K562 (cell line): ENCODE measurements around the gene CISD2. TPM values are rescaled to one million over a fixed set of nuclear protein-coding genes. Genes with fewer than 3 reads are reported as not detected.

ENCODE experiments used
- ATAC-seq: fragments of 200-7000 bp; cut with Tn5 transposase; 3 replicates; pipeline ENCODE4 v1.9.1; 2020; ENCODE audit warnings: moderate library complexity
- BruUV-seq: library from RNA; stranded (reverse); fragments of 400-500 nt; replicated peaks from 2 replicates; lab custom pipeline; 2021; lab: Mats Ljungman, UMichigan
- CTCF ChIA-PET: fragments of 300-600 bp; formaldehyde crosslinking; extraction: SDS; loops from one replicate; lab custom pipeline; 2021; ENCODE audit warnings: low intra/inter-chr PET ratio; lab: Yijun Ruan, JAX
- POLR2A ChIA-PET: fragments of 300-600, 350-650 bp; sonication (Branson Sonifier 250); formaldehyde crosslinking; extraction: SDS; loops from one replicate; lab custom pipeline; 2021; ENCODE audit warnings: antibody characterized with exemption, inconsistent platforms; lab: Yijun Ruan, JAX
- DNase-seq, 4 experiments: peaks; one replicate each; pipeline versions ENCODE4 v3.0.0 to v3.0.0-alpha.2; 2011 to 2018; ENCODE audit warnings: low spot score in 3 of 4, mixed read lengths in 3 of 4; ENCODE audit errors: extremely low read depth in 1 of 4
- FAIRE-seq: peaks from 2 replicates; lab custom pipeline; 2011; peaks lifted over from hg19 to GRCh38; lab: Jason Lieb, UNC
- H2AFZ ChIP-seq: 2 replicates; pipeline ENCODE4 v1.6.0; 2011; ENCODE audit warnings: low read depth, low read length, control low read depth, inconsistent platforms
- H3K27ac ChIP-seq: fragments of 200-600 bp; 3 replicates; pipeline ENCODE4 v1.8.0; 2011; ENCODE audit warnings: low read depth, mild to moderate bottlenecking, control low read depth, inconsistent platforms, low read length, moderate library complexity, mixed read lengths; ENCODE audit errors: extremely low read depth
- H3K27me3 ChIP-seq, 2 experiments: fragments of 300-600 bp in 1 of 2; 2 replicates in 1 of 2; 3 replicates in 1 of 2; pipeline versions ENCODE4 v1.6.0 to v1.8.0; 2011; ENCODE audit warnings: inconsistent platforms in 2 of 2, low read length in 2 of 2, mild to moderate bottlenecking in 1 of 2, mixed read lengths in 1 of 2, moderate library complexity in 1 of 2; ENCODE audit not compliant: control insufficient read depth in 2 of 2, insufficient read depth in 2 of 2
- H3K36me3 ChIP-seq: fragments of 300-600 bp; 3 replicates; pipeline ENCODE4 v1.8.0; 2011; ENCODE audit warnings: mild to moderate bottlenecking, low read length, inconsistent platforms; ENCODE audit not compliant: control insufficient read depth, insufficient read depth
- H3K4me1 ChIP-seq, 2 experiments: fragments of 200-600 bp in 1 of 2; replicated peaks in 1 of 2; 2 replicates in 1 of 2; 3 replicates in 1 of 2; pipeline versions ENCODE4 v1.5.1 to v1.8.0; 2011; ENCODE audit warnings: inconsistent platforms in 2 of 2, low read length in 2 of 2, mild to moderate bottlenecking in 1 of 2, mixed read lengths in 1 of 2, moderate library complexity in 1 of 2; ENCODE audit not compliant: control insufficient read depth in 2 of 2, insufficient read depth in 2 of 2
- H3K4me2 ChIP-seq: 2 replicates; pipeline ENCODE4 v1.6.1; 2011; ENCODE audit warnings: low read length, control low read depth, inconsistent platforms, mixed read lengths; ENCODE audit not compliant: insufficient read depth
- H3K4me3 ChIP-seq: fragments of 200-600 bp; sonication (generic), shearing (Covaris generic); 2 replicates; pipeline ENCODE4 v1.5.1; 2016; ENCODE audit warnings: control low read depth, inconsistent platforms
- H3K79me2 ChIP-seq: fragments of 200-600 bp; 3 replicates; pipeline ENCODE4 v1.8.0; 2011; ENCODE audit warnings: low read length, inconsistent platforms; ENCODE audit not compliant: control insufficient read depth, insufficient read depth
- H3K9ac ChIP-seq, 2 experiments: 2 replicates each; pipeline versions ENCODE4 v1.6.0 to v1.6.1; 2011; ENCODE audit warnings: low read depth in 2 of 2, low read length in 2 of 2, control low read depth in 1 of 2, inconsistent platforms in 1 of 2, mild to moderate bottlenecking in 1 of 2, mixed read lengths in 1 of 2; ENCODE audit not compliant: insufficient read depth in 1 of 2
- H3K9me1 ChIP-seq: one replicate; pipeline ENCODE4 v1.6.0; 2011; ENCODE audit warnings: inconsistent platforms, mild to moderate bottlenecking, low read length, moderate library complexity; ENCODE audit not compliant: control insufficient read depth, insufficient read depth
- H3K9me3 ChIP-seq: replicated peaks from 2 replicates; pipeline ENCODE4 v1.5.1; 2011; ENCODE audit warnings: low read depth, low read length, inconsistent platforms; ENCODE audit not compliant: control insufficient read depth, insufficient read depth
- H4K20me1 ChIP-seq: replicated peaks from 2 replicates; pipeline ENCODE4 v1.6.1; 2011; ENCODE audit warnings: low read length, inconsistent platforms, mixed read lengths; ENCODE audit not compliant: control insufficient read depth, insufficient read depth
- ATF2 ChIP-seq: sonication (generic); formaldehyde crosslinking; IDR thresholded peaks from 2 replicates; pipeline ENCODE4 v1.8.1; 2022; ENCODE audit warnings: missing genetic modification reagents
- GATA2 ChIP-seq: sonication (generic); formaldehyde crosslinking; IDR thresholded peaks from 2 replicates; pipeline ENCODE4 v1.4.0; 2020; ENCODE audit warnings: mild to moderate bottlenecking, missing genetic modification reagents
- MNT ChIP-seq, 2 experiments: fragments of 450-650 bp; conservative IDR thresholded peaks; 2 replicates each; pipeline ENCODE4 v1.6.1; 2017; ENCODE audit warnings: mild to moderate bottlenecking in 2 of 2, moderate library complexity in 2 of 2
- SIX5 ChIP-seq, 2 experiments: IDR thresholded peaks; 2 replicates each; pipeline ENCODE4 v1.6.1; 2011; ENCODE audit warnings: low read length in 2 of 2, borderline replicate concordance in 1 of 2, low read depth in 1 of 2, mild to moderate bottlenecking in 1 of 2, moderate library complexity in 1 of 2; ENCODE audit not compliant: insufficient read depth in 1 of 2
- SMARCA4 ChIP-seq: fragments of 450-650 bp; IDR thresholded peaks from 2 replicates; pipeline ENCODE4 v1.6.1; 2016
- WGBS: fragments of 100-300 bp; shearing (Covaris generic); methylation state at CpG from one replicate; pipeline ENCODE4 v1.1.6; 2016; ENCODE audit warnings: low coverage, mixed read lengths; ENCODE audit not compliant: insufficient coverage; ENCODE audit errors: missing lambda C conversion rate; 5-methylcytosine and 5-hydroxymethylcytosine counted together
- in situ Hi-C: fragments of 300-500 bp; cut with MboI; formaldehyde crosslinking; loops from 4 replicates; pipeline ENCODE4 v1.15.0; 2018; ENCODE audit warnings: inconsistent platforms, mixed read lengths
- intact Hi-C: fragments of 100-400 bp; cut with micrococcal nuclease; formaldehyde crosslinking; loops from 2 replicates; pipeline ENCODE4 v1.14.2; 2022
- polyA plus RNA-seq, 8 experiments: library from polyadenylated mRNA; depleted of rRNA in 4 of 8; stranded (reverse) in 5 of 8; unstranded in 3 of 8; fragments of >200 nt; fragmentation: Nextera tagmentation in 2 of 8; fragmentation: Illumina TruSeq in 1 of 8; extraction: Ambion mirVana in 2 of 8; extraction: Trizol in 1 of 8; gene quantifications; 2 replicates each; pipeline versions ENCODE4 v1.2.1 to v1.2.3, GENCODE V29; 2011 to 2014; ENCODE audit warnings: inconsistent platforms in 1 of 8, missing spikeins in 1 of 8
- total RNA-seq, 7 experiments: library from RNA; depleted of rRNA in 6 of 7; stranded (reverse); fragments of >200 nt in 6 of 7; fragmentation: Illumina TruSeq in 2 of 7; extraction: Trizol in 2 of 7; gene quantifications; 2 replicates each; pipeline versions ENCODE4 v1.2.1 to v1.2.3, GENCODE V29; 2011 to 2021; ENCODE audit warnings: low replicate concordance in 1 of 7

CISD2 gene
- total and polyA plus RNA-seq, 9 of the 15 experiments (the other 6 are each of a cell fraction or from before 2014, with no cell fraction given), result 37.8 to 91.4 (median 59.8) TPM

- TF ChIP-seq SIX5 (IDR thresholded peaks at IDR 0.05; ENCODE audit: borderline replicate concordance in 1 of 2, insufficient read depth in 1 of 2, low read depth in 1 of 2, low read length in 2 of 2) (no peak), ATF2 (no peak), SMARCA4 (no peak)
Measured at GRCh38 chr4:102823464-102823863, 45.3 kb upstream of the CISD2 start (continued).

GRCh38 chr4:102823897-102824296, 44.9 kb upstream of the CISD2 start:
- FAIRE-seq, result no peak
- DNase-seq, result no peak
- intact Hi-C loops, result no loop called here
- Histone ChIP-seq H4K20me1 (peaks cover 54% of the 10 kb centered on the region), H3K36me3 (peaks cover 73% of the 10 kb centered on the region), H3K4me3 (peak overlapping the region; percentile 97), H3K9me3 (no peaks in the 10 kb centered on the region), H3K27me3 (no peaks in the 10 kb centered on the region), H3K9ac (peak overlapping the region in 1 of 2 experiments; percentile 99; a peak in 2 of 4 replicates), H3K79me2 (peaks cover 90% of the 10 kb centered on the region), H2AFZ (no peak overlapping the region), H3K9me1 (peaks cover under 1% of the 10 kb centered on the region), H3K27ac (peak overlapping the region; percentile 59), H3K4me1 (peaks cover 5 to 28% of the 10 kb centered on the region in 2 experiments; a peak in 4 of 5 replicates), H3K4me2 (peak overlapping the region; percentile 95)
- ChIA-PET POLR2A (interaction anchor here (0.7 to 4.3 kb wide), 8 partner anchors 7 to 189 kb away, joined by 3 to 23 read pairs (median 3); no protein-coding TSS in a partner anchor), CTCF (no interaction called here)
- TF ChIP-seq GATA2 (CRISPR knock-in tag) (no peak), MNT (conservative IDR thresholded peaks at IDR 0.05) (0 out of 4 replicates have a peak, but pooled peaks of 1 of the 2 experiments have one; percentile 29)
- no TSS peak for BruUV-seq
- in situ Hi-C loops, result no loop called here
- ATAC-seq, result no peak
- 9% methylated on average over 4 of the region's 4 CpGs for WGBS
